Central memory CD4-positive, alpha-beta T cell (primary cell): ENCODE data around the gene CD80.
"Not testable (repeated sequence)": the region's sequence is repeated elsewhere in the genome, so short reads cannot be mapped to it uniquely, and the experiment has no call there.

Source experiments
- DNase-seq: peaks from one replicate; pipeline ENCODE4 v3.0.0; 2022

CD80 gene

DNA sequence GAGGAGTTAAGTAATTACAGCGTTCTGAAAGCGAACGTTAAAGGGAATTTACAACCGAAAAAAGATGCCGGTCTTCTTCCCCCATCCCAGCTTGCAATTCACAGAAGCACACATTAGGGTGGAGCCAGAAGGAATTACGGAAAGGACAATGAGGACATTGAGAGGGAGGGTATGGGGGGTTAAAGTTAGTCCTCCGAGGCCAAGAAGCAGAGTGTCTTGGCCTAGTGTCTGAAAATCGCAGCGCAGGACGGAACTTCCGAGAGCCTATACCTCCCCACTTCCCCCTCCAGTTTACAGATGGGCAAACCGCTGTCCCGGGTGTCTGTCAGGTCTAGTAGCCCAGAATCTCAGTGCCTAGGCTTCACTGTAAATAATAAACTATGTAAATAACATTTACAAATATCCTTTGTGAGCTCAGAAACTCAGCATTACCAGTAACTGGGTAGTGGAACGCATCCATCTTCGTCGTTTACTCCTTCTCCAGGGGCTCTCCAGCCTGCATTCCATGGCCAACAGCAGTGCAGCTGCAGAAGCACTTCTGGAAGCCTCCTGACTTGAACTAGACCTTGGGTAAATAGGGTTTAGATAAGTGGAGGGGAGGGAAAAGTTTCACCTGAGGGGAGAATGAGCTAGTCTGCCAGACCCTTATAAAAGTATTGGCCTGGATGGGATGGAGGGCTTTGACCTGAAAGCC, 20.8 kb upstream of the CD80 start:
- peak; percentile 7 for DNase-seq

DNA sequence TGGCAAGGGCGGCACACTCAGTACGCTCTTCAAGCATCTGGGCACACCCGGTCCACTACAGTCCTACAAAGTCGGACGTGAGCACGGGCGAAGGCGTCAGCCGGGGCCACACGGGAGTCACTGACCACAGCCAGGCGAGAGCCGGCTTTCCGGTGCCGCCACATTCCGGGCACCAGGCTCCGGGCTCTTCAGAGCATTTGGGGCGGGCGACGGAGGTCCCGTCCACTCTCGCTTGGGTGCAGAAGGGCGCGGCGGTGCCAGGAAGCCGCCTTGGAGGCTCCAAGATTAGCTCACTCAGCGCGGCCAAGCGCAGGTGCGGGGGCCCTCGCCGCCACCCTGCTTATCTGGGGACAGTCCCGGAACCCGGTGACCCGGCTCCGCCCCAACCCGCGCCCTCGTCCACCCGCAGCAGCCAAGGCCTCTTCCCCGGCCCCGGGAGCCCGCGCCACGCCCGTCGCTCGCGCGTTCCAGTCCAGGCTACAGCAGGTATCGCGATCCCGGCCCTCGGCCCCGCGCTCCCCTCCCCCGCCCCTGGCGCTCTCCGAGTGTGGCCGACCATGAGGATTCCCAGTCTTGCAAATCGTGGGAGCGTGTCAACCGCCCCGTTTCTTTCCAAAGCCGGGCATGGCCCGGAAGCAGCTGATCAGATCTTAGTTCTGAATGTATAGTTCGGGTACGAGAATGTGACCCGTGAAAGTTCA, 20.1 kb upstream of the CD80 start, which contains the start of gene ADPRH:
Gene ADPRH (plus strand): TSS at position 127 of the 701 bp plus-strand sequence. CDS start 2,678 bp downstream, outside the sequence.
- DNase-seq = peak; percentile 29

DNA sequence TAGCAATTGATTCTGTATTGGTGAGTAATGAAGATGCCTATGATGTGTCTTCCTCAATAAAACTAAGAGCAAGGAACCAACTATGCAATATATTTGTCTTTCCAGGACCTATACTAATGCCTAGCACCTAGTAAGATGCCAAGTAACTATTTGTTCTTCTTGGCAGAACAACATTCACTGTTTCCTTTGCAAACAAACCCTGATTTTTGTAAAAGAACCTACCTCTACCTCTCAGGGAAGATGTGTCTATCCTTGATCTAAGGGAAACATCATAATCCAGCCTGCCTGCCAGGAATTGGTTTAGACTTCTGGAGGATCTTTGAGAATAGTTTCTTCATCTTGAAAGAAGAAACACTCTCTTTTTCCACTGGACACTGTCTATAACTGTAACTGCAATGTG, 16.1 kb upstream of the CD80 start:
- DNase-seq = no peak

DNA sequence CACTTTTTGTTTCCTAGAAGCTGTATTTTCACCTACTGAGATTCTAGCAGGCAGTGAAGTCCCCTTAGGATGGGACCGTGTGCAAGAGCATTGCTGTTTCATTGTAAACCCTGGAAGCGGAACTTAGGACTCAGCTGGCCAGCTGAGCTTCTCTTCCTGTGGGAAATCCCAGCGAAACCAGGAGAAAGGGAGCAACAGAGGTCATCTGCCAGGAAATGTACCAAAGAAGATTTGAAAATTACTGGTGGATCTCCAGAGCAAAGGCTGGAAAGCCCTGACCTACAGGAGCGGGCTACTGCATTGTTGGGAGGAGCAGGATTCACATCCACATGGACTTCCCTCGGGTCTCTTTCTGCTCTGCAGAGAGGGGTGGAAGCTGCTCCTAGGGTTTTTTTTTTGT, 12.3 kb upstream of the CD80 start:
- DNase-seq = no peak

DNA sequence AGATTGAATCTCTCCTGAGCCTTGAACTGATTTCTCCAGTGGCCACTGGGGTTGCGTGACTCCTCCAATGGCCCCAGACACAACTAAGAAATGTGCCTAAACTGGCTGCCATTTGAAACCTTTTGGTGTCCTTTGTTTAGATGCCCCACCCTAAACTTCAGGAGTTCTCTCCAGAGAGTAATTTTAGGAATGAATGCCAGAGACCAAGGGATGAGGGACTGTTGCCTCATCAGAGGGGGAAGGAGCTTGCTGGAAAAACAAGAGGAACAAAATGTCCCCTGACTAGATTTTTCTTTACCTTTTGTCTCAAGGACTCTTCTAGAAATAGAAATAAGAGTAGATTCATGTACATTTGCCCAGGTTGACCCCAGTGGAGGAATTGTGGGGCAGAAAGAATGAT, 11.8 kb upstream of the CD80 start:
- DNase-seq = no peak

DNA sequence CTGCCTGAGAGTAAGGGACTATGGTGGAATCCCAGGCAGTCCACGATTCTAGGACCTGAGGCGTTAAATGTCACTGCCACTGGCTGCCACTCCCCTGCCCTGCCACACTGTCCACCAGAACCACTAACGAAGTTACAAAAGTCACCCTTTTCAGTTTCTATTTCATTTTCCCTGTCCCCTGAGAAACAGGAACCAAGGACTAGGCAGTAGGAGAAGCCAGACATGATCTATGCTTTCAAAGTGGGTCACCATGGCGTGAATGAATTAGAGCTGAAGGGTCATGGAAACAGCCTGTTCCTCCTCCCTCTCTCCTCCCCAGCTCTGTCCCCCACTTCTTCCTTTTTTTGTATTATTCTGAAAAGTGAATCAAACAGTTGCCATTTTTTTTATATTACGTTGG, 10.8 kb upstream of the CD80 start:
- DNase-seq = no peak

DNA sequence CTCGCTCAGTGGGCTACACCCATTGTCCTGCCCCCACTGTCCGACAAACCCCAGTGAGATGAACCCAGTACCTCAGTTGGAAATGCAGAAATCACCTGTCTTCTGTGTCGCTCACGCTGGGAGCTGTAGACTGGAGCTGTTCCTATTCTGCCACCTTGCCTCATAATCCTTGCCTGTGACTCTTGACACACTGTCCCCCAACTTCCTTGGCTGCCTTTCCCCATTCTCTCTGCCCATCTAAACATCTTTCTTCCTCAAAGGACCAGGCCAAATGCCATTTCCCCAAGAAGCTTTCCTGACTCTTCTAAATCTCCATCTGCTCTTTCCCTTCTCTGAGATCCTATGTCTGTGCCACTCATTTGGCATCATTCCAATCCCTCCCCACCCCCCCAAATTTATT, 9.7 kb upstream of the CD80 start:
- no peak for DNase-seq

DNA sequence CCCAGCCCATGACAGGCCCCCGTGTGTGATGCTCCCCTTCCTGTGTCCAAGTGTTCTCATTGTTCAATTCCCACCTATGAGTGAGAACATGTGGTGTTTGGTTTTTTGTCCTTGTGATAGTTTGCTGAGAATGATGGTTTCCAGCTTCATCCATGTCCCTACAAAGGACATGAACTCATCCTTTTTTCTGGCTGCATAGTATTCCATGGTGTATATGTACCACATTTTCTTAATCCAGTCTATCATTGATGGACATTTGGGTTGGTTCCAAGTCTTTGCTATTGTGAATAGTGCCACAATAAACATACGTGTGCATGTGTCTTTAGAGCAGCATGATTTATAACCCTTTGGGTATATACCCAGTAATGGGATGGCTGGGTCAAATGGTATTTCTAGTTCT, 3.9 kb upstream of the CD80 start:
- not testable (repeated sequence) for DNase-seq

DNA sequence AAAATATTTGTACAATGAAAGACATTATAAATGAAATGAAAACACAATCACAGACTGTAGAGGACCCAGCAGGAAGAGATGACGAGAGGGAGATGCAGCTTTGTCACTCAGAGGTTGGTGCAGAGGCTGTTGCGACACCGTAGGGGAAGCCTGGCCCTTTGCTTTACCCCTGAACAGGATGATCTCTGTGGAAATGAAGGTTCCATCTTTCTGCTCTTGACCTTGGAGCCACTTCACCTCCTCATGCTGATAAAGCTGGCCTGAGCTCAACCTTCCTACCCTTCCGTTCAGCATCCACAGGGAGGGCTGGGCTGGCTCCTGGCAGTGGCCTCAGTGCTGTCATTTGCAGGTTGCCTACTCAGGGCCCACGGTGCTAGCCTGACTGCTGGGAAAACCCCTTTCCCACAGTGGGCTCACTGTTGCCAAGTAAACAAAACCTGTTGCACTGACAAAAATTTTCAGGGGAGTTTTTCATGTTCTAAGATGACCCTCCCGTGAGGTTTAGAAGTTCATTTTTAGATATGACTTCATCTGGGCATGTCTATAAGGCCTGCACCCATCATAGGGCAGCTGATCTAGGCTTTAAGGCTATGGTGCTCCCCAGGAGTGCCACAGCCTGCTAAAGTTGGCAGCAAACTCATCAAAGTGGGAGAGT, 3.0 kb upstream of the CD80 start:
- DNase-seq = peak; percentile 57

DNA sequence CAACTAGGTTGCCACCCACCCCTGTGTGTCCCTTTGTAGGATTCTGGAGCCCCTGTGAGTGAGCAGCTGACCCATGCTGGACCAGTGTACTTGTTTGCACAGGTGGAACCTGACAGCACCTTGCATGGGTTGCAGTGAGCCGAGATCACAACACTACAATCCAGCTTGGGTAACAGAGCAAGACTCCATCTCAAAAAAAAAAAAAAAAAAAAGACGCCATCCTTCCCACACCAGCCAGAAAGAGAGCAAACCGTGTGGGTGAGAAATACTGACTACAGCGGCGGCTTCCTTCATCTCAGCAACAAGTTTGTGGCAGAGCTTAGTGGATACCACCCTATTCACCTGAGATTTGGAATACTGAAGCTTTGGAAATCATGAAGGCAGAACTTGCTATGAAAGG, 746 bp upstream of the CD80 start:
- no peak for DNase-seq

DNA sequence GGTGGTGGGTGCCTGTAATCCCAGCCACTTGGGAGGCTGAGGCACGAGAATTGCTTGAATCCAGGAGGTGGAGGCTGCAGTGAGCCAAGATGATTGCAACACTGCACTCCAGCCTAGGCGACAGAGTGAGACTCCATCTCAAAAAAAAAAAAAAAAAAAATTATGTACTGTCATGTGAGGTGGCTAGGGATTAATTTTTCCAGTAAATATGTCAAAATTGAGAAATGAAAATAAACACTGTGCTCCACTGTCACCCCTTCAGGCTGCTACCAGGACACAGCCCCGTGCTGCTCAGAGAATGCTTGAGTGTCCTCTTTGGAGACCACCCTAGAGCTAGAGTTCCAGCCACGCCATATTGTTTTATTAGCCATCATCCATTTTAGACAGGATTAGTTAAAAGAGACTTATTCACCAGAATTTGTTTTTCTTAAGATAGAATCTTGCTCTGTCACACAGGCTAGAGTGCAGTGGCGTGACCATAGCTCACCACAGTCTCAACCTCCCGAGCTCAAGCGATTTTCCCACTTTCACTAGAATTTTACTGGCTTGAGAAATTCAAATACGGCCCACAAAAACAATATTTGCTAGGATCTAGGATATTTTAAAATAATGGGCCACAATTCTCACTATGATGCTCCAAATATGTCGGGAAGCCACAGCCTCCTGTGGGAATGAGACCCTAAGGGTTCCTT, 642 bp downstream of the CD80 start:
- DNase-seq = no peak

DNA sequence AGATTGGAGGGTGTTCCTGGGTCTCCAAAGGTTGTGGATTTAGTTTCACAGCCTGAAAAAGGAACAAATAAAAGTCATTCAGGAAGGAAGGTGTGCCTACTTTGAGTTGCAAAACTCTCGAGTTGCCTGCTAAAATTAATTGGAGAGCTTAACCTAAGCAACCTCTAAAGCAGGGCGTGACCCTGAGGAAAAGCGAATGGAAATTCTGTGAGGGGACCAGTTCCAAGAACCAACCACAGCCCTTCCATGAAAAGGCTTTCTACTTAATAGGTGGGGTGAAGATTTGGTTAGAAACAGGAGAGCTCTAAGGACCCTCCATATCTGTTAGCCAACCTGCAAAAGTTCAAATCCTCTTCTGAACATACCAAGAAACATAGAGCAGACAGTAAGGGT, 1.5 kb downstream of the CD80 start:
- DNase-seq = no peak

DNA sequence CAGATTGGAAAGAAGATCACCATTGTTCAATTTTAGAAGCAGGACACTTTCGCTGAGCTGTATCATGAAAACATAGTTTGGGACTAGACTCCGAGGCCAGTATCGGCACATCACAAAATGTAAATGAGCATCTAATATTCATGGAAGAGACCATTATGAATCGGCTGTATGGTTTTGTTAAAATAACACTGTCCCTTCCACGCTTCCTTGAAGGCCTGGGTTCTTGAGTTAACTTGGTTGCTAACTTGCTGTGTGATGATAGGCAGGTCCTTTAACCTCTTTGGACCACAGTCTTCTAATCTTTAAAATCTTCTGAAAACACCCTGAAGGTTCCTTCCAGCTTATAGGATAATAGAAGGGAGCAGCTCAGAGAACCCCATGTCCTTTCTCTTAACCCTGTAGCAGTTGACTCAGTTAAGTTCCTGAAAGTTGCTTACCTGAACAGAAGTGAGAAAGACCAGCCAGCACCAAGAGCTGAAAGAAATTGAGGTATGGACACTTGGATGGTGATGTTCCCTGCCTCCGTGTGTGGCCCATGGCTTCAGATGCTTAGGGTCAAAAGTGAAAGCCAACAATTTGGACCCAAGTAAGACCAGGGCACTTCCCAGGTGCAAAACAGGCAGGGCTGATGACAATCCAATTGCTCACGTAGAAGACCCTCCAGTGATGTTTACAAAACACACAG, 2.1 kb downstream of the CD80 start:
- no peak for DNase-seq

DNA sequence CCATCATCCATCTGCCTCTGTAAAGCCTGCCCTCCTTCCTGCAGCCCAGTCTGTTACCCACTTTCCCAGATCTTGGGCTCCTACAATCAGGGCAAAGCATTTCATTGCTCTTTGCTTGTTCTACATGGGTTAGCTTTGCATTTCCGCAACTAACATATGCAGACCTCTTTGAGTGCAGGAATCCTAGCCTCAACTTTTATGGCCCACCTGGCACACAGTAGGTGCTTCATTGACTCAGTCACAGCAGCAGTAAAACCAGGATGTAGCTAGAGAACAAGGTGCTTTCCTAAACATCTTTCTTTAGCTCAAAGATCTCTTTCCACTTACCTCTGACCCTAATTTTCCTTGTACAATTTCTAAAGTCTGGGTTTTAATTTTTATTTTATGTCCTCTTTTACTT, 3.5 kb downstream of the CD80 start:
- DNase-seq = no peak

DNA sequence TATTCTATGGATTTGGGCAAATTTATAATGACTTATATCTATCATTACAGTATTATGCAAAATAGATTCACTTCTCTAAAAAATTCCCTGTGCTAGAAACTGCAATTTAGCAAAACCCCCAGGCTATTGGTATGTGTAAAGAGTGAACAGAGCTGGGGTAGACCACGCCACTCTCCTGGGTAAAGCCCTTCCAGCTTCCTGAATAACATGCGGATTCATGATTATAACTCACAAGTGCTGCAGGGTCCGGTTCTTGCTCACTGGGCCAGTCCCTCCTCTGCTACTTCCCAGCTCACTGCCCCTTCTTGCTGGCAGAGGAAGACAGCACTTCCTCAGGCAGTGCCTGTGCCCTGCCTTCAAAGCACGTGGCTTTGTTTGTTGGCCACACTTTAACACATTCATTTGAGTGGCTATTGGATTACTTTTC, 4.1 kb downstream of the CD80 start:
- DNase-seq = no peak

DNA sequence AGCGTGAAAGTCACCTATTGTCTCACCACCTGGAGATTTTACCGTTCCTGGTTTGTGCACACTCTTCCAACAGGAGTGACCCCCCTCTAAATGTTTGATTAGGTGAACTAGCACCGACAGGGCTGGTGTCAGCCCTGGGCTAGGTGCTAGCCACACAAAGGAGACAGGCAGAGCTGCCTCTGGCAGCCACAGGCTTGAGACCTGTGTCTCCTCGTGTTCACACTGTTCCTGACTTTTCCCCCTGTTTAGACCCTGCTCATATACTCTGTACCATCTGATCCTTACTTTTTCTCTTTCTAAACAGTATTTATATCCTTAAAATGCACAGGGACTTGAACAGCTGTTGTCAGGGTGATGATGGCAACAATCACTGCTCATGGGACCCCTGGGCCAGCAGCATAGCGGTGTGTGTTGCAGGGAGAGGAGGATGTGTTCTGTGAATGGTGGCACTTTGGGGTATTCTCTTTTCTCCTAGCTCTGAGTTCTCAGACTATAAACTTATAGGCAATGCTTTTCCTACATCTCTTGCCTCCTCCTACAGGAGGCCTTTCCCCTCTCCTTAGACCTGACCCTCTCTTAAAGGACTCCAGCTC, 5.5 kb downstream of the CD80 start:
- DNase-seq = no peak

DNA sequence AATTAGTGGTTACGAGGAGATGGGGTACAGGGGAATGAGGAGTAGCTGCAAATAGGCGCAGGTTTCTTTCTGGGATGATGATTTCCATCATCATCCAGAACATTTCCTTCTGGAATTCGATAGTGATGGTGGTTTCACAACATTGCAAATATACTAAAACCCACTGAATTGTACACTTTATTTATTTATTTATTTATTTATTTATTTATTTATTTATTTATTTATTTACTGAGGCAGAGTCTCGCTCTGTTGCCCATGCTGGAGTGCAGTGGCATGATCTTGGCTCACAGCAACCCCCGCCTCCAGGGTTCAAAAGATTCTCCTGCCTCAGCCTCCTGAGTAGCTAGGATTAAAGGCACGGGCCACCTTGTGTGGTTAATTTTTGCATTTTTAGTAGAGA, 6.5 kb downstream of the CD80 start:
- DNase-seq = not testable (repeated sequence)

DNA sequence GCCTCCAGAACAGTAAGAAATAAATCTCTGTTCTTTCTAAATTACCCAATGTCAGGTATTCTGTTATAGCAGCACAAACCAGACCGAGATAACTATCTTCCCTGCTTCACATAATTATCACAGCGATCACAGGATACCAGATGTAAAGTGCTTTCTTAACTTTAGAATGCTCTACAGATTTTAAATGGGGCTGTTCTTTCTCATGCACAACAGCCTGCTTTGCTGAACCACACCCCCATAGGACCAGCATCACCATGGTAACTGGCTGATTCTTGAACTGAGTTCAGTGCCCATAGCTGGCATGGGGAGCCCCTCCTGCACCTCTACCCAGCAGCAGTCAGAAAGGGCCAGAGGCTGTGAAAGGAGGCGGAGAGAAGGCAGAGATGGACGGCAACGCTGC, 7.8 kb downstream of the CD80 start:
- DNase-seq = no peak

DNA sequence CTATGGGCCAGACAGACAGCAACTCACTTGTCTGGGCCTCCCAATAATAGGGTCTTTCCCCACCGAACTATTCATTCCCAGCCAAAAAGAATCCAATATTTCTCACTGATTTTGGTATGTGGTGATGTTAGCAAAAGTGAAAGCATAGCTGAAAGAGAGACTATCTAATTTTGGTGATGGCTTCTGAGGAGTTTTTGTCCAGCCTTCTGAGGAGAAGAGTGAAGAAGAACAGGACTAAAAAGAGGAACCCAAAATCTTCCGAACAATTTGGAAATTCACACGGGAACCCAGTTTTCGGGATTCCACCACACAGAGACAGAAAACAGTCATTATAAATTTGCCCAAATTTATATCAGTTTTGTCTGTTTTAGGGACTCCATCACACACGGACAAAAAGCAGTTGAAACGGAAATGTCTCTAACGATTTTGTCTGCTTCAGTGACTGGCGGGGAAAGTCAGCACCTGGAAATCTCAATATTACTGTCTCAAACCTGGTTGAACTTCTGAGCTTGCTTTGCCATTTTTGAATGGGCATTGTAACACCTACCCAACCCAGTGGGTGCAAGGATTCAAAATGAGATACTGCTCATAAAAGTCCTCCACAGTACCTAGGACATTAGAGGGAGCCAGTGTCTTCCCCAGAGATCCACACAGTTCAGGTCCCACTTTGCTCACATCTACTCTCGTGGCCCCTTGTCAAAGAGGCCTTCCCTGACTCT, 9.1 kb downstream of the CD80 start:
- DNase-seq = no peak

DNA sequence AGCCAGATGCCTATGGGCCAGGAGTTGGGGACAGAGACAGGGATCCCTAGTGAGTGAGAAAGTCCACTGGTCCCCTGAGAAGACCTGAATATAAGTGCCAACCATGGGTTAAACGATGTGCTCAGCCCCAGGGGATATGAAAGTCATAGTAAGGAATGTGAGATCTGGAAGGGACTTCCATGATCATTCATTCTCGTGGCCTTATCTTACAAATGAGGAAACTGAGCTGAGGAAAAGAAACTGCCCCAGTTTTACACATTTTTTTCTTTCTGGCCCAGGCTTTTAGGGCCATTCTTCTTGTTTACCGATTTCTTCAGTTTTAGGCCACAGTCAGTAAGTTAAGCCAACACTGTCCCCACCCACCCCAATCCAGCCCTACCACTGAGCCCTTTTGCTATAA, 11.1 kb downstream of the CD80 start:
- no peak for DNase-seq

DNA sequence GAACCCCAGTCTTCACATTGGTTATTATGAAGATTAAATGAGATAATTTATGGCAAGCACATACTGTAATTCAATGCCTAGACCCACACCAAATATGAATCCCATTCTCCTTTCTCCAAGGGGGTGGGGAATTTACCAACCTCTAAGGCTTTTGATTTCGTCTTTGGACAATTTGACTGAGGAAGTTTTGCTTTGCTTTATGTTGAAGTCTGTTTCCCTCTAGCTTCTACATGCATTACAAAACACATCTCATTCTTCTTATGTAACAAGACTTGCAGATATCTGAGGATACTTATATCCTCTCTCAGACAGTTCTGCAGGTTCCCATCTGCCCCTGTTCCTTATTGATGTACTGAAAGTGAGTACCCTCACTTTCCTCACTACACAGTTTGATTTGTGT, 12.2 kb downstream of the CD80 start:
- DNase-seq = no peak

DNA sequence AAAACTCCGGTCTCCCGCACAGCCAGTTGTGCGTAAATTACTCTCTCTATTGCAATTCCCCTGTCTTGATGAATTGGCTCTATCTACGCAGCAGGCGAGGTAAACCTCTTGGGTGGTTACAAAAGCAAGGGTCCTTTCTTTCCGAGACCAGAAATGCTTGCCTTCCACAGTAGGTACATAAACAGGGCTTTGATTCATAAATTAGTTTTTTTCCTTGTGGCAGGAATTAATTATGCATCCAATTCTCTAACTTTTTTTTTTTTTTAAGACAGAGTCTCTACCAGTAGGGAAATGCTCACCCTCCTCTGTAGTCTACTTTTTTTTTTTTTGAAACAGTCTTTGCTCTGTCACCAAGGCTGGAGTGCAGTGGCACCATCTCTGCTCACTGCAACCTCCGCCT, 16.3 kb downstream of the CD80 start:
- DNase-seq = no peak
